ENCODE data around the gene MSLN. TPM values are rescaled to one million over a fixed set of nuclear protein-coding genes. Genes with fewer than 3 reads are reported as not detected.

Gene MSLN
- polyA plus RNA-seq, 2 of the 4 experiments (the other 2 are of a cell fraction) = 2.4 to 3.6 TPM

- no peaks in the 10 kb centered on the region for H3K9me3 ChIP-seq
- H3K4me2 ChIP-seq = no peak overlapping the region
- 65% methylated on average over 7 of the region's 7 CpGs for WGBS (ENCODE audit: missing lambda C conversion rate)
- no peak for TF ChIP-seq ZSCAN20 (CRISPR knock-in tag; IDR thresholded peaks at IDR 0.05)
- no peak for TF ChIP-seq POLR2A (IDR thresholded peaks at IDR 0.05; ENCODE audit: low read length)
- TF ChIP-seq, protein P1, sequence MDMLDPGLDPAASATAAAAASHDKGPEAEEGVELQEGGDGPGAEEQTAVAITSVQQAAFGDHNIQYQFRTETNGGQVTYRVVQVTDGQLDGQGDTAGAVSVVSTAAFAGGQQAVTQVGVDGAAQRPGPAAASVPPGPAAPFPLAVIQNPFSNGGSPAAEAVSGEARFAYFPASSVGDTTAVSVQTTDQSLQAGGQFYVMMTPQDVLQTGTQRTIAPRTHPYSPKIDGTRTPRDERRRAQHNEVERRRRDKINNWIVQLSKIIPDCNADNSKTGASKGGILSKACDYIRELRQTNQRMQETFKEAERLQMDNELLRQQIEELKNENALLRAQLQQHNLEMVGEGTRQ (IDR thresholded peaks at IDR 0.05) = no peak
- TF ChIP-seq FOSL2 (IDR thresholded peaks at IDR 0.05) = no peak
- no peak for TF ChIP-seq FOSL2 (CRISPR knock-in tag; IDR thresholded peaks at IDR 0.05)
- TF ChIP-seq HOXB13 (CRISPR knock-in tag; IDR thresholded peaks at IDR 0.05; ENCODE audit: low read depth) = no peak
- no peak for TF ChIP-seq E2F6 (IDR thresholded peaks at IDR 0.05; ENCODE audit: borderline replicate concordance, low read depth)
- TF ChIP-seq EP300 (IDR thresholded peaks at IDR 0.05) = no peak
- TF ChIP-seq NPAS2 (CRISPR knock-in tag; IDR thresholded peaks at IDR 0.05; ENCODE audit: borderline replicate concordance) = no peak
- H3K27ac ChIP-seq = no peak overlapping the region
- CTCF ChIA-PET = interaction anchor here (1.8 to 5.0 kb wide), 3 partner anchors 254 to 301 kb away, joined by 4 to 32 read pairs (median 5); no protein-coding TSS in a partner anchor
- H3K4me3 ChIP-seq = no peak overlapping the region
- FAIRE-seq (no peak), DNase-seq (ENCODE audit: low read depth in 1 of 2, low spot score in 1 of 2) (no peak), ATAC-seq (no peak)
- peaks cover 16% of the 10 kb centered on the region for H3K4me1 ChIP-seq
- POLR2A ChIA-PET = no interaction called here
Observed at GRCh38 chr16:802461-802860, 41.9 kb downstream of the MSLN start.

GRCh38 chr16:802914-803753 is 42.6 kb downstream of the MSLN start:
- ATAC-seq (no peak), FAIRE-seq (no peak), DNase-seq (ENCODE audit: low read depth in 1 of 2, low spot score in 1 of 2) (no peak)
- CTCF ChIA-PET = interaction anchor here (0.7 to 5.0 kb wide), 7 partner anchors 9 to 302 kb away, joined by 3 to 32 read pairs (median 4); no protein-coding TSS in a partner anchor
- WGBS (ENCODE audit: missing lambda C conversion rate) = 68% methylated on average over 18 of the region's 33 CpGs
- Histone ChIP-seq H3K27ac (no peak overlapping the region), H3K4me2 (no peak overlapping the region), H3K9me3 (no peaks in the 10 kb centered on the region), H3K4me3 (no peak overlapping the region), H3K4me1 (peaks cover 16% of the 10 kb centered on the region)
- POLR2A ChIA-PET = interaction anchor here (1.7 kb wide), 1 partner anchor 15 kb away, joined by 5 read pairs; the partner anchor contains the start of genes CHTF18 and RPUSD1
- TF ChIP-seq PBX3 (IDR thresholded peaks at IDR 0.05) (0 out of 2 replicates have a peak, but pooled peaks have one; percentile 30), NR3C1 (IDR thresholded peaks at IDR 0.05) (no peak), POLR2AphosphoS2 (conservative IDR thresholded peaks at IDR 0.05; ENCODE audit: low read length) (no peak)

GRCh38 chr16:803754-804080 is 43.2 kb downstream of the MSLN start:
- no peak overlapping the region for H3K27ac ChIP-seq
- FAIRE-seq (no peak), DNase-seq (ENCODE audit: low read depth in 1 of 2, low spot score in 1 of 2) (no peak), ATAC-seq (no peak)
- TF ChIP-seq, protein P2, sequence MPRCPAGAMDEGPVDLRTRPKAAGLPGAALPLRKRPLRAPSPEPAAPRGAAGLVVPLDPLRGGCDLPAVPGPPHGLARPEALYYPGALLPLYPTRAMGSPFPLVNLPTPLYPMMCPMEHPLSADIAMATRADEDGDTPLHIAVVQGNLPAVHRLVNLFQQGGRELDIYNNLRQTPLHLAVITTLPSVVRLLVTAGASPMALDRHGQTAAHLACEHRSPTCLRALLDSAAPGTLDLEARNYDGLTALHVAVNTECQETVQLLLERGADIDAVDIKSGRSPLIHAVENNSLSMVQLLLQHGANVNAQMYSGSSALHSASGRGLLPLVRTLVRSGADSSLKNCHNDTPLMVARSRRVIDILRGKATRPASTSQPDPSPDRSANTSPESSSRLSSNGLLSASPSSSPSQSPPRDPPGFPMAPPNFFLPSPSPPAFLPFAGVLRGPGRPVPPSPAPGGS (IDR thresholded peaks at IDR 0.05) = no peak
- TF ChIP-seq, protein P3, sequence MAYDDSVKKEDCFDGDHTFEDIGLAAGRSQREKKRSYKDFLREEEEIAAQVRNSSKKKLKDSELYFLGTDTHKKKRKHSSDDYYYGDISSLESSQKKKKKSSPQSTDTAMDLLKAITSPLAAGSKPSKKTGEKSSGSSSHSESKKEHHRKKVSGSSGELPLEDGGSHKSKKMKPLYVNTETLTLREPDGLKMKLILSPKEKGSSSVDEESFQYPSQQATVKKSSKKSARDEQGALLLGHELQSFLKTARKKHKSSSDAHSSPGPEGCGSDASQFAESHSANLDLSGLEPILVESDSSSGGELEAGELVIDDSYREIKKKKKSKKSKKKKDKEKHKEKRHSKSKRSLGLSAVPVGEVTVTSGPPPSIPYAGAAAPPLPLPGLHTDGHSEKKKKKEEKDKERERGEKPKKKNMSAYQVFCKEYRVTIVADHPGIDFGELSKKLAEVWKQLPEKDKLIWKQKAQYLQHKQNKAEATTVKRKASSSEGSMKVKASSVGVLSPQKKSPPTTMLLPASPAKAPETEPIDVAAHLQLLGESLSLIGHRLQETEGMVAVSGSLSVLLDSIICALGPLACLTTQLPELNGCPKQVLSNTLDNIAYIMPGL (CRISPR knock-in tag; IDR thresholded peaks at IDR 0.05; ENCODE audit: borderline replicate concordance) = no peak
- TF ChIP-seq MAZ (IDR thresholded peaks at IDR 0.05; ENCODE audit: borderline replicate concordance, low read depth, low read length) (no peak), ZFP36 (IDR thresholded peaks at IDR 0.05; ENCODE audit: borderline replicate concordance, partially characterized antibody) (no peak), POLR2AphosphoS2 (conservative IDR thresholded peaks at IDR 0.05; ENCODE audit: low read length) (no peak), RARB (CRISPR knock-in tag; IDR thresholded peaks at IDR 0.05) (no peak), NPAS2 (CRISPR knock-in tag; IDR thresholded peaks at IDR 0.05; ENCODE audit: borderline replicate concordance) (no peak), NFE2L2 (conservative IDR thresholded peaks at IDR 0.05; ENCODE audit: low read length) (no peak)
- TF ChIP-seq, protein P4, sequence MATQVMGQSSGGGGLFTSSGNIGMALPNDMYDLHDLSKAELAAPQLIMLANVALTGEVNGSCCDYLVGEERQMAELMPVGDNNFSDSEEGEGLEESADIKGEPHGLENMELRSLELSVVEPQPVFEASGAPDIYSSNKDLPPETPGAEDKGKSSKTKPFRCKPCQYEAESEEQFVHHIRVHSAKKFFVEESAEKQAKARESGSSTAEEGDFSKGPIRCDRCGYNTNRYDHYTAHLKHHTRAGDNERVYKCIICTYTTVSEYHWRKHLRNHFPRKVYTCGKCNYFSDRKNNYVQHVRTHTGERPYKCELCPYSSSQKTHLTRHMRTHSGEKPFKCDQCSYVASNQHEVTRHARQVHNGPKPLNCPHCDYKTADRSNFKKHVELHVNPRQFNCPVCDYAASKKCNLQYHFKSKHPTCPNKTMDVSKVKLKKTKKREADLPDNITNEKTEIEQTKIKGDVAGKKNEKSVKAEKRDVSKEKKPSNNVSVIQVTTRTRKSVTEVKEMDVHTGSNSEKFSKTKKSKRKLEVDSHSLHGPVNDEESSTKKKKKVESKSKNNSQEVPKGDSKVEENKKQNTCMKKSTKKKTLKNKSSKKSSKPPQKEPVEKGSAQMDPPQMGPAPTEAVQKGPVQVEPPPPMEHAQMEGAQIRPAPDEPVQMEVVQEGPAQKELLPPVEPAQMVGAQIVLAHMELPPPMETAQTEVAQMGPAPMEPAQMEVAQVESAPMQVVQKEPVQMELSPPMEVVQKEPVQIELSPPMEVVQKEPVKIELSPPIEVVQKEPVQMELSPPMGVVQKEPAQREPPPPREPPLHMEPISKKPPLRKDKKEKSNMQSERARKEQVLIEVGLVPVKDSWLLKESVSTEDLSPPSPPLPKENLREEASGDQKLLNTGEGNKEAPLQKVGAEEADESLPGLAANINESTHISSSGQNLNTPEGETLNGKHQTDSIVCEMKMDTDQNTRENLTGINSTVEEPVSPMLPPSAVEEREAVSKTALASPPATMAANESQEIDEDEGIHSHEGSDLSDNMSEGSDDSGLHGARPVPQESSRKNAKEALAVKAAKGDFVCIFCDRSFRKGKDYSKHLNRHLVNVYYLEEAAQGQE (IDR thresholded peaks at IDR 0.05) = no peak
- no peaks in the 10 kb centered on the region for H3K9me3 ChIP-seq
- WGBS (ENCODE audit: missing lambda C conversion rate) = 61% methylated on average over 8 of the region's 8 CpGs
- H3K4me1 ChIP-seq = peaks cover 22% of the 10 kb centered on the region
- ChIA-PET CTCF (interaction anchor here (0.7 to 5.0 kb wide), 8 partner anchors 8 to 302 kb away, joined by 3 to 32 read pairs (median 4); no protein-coding TSS in a partner anchor), POLR2A (interaction anchor here (1.7 kb wide), 1 partner anchor 16 kb away, joined by 5 read pairs; the partner anchor contains the start of genes CHTF18 and RPUSD1)
- no peak overlapping the region for H3K4me2 ChIP-seq
- H3K4me3 ChIP-seq = no peak overlapping the region
